HG02798 (cell line): Measurements from ENCODE around the gene NDRG4.

ENCODE experiments used
- ATAC-seq: cut with Tn5 transposase; IDR thresholded peaks from one replicate; pipeline ENCODE4 v1.9.1; 2021; ENCODE audit warnings: mild to moderate bottlenecking; ENCODE audit not compliant: unreplicated experiment, poor library complexity

Gene NDRG4

GRCh38 chr16:58536278-58536677 lies 36.3 kb downstream of the NDRG4 start:
- ATAC-seq, result no peak

- no peak for ATAC-seq
These were observed 37.4 kb downstream of the NDRG4 start for GRCh38 chr16:58537124-58537906.

DNA sequence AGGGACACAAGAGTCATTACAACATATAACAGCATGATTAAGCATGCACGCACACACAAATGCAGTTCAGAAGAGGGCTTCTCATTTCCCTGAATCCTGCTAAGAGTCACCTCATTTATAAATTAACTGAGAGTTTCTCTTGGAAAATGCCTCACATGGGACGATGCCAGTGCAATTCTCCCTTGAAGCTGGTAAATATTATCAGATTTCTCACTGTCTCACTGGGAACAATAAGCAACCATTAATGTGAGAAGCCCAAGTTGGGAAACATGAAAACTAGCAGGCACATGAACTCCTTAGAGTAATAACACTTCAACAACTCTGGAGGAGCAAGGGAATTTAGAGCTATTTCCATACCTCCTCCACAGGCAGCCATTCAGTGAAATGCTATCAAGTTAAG lies 41.8 kb downstream of the NDRG4 start:
- no peak for ATAC-seq

GRCh38 chr16:58542291-58542690 lies 42.3 kb downstream of the NDRG4 start:
- ATAC-seq, result no peak

DNA sequence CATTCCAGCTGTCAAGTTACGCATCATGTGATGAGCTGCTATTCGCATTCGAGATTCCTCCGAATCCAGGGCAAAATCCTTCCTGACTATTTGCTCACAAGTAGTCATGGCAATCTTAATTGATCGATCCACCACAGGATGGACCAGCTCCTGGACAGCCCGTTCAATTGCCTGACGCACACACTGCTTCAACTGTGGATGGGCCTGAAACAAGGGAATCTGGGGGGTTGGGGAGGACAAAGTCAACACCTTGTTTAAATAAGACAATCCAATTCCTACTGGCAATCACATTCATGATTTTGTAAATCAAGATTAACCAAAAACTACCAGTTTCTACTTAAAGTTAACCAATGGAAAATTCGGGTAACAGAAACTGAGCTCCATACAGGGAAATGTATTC lies 43.7 kb downstream of the NDRG4 start:
- ATAC-seq, result no peak

DNA sequence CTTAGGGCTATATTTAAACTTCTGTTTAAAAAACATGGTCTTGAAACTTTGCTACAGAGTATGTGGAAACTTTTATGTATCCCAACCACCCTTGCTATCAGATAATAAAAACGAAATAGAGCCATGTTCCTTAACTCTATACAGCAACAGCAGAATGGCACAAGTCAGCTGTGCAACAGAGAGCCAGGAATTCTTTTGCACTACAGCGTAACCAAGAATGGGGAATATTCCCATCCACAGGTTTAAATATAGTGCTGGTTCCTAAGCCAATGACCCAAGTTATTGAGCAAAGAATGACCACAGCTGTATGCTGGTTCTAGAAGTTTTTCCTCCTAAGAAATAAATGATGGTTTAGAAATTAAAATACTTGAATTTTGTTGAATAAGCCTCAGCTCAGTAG lies 48.4 kb downstream of the NDRG4 start:
- no peak for ATAC-seq

DNA sequence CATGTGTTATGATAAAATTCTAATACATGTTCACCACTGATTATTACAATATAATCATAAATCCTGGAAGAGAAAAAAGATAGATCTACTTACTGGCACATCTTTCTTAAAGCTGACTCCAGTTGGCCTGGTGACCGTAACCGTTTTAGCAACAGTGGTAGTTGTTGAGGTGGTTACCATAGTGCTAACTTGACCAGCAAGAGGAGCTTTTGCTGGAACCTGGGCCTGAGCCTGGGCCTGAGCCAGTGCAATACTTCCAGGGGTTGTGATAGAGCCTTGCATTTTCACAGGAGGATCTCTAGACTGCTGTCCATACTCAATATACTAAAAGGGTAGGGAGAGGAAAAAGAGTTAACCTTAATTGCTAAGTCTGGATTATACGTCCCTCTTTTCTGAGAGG lies 51.6 kb downstream of the NDRG4 start:
- ATAC-seq, result no peak

GRCh38 chr16:58556678-58557077 lies 56.7 kb downstream of the NDRG4 start:
- no peak for ATAC-seq
